GM21717 (cell line): Measurements from ENCODE around the gene PPM1F.
"Not testable (repeated sequence)": the region's sequence is repeated elsewhere in the genome, so short reads cannot be mapped to it uniquely, and the experiment has no call there.

Experiments
- ATAC-seq: cut with Tn5 transposase; IDR thresholded peaks from one replicate; pipeline ENCODE4 v1.9.1; 2021; ENCODE audit warnings: mild to moderate bottlenecking, moderate library complexity; ENCODE audit not compliant: unreplicated experiment

The PPM1F gene

DNA sequence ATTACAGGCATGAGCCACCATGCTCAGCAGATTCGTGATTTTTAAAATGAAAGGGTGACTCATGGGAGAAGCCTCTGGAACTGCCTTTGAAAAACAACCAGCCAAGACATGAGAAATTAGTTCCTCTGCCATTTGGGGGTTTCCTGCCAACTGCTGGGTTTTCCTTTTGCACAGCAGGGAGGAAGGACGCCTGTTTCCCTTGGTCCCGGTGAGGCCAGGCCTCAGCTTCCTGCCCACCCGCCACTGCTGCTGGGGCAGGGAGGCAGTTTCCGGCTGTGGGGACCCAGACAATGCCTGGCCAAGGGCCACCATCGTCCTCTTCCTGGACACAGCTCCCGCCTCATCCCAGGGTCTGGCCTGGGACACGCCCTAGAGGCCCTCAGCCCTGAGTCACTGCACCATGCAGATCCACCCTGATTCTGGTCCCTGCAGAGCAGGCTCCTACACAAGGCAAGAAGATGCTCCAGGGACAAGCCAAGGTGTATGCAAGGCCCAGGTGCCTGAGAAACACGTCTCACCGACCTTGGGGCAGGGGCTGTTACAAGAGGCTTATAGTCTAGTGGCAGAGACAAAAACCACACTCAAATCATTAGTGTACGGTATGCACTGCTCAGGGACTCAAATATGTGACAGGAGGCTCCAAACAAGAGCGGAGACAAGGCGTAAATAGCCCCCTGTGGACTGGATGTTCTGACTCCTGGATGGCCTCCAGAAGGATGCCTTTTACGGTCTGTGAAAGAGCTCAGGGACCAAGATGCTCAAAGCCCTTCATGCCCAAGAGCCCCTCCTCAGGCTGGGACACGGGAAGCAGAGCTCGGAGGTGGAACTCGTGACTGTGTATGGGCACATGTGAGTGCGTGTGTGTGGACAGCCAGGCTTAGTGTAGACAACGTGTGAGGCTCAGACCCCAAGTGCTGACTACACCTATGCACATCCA lies 10.0 kb downstream of the PPM1F start:
- ATAC-seq = no peak

DNA sequence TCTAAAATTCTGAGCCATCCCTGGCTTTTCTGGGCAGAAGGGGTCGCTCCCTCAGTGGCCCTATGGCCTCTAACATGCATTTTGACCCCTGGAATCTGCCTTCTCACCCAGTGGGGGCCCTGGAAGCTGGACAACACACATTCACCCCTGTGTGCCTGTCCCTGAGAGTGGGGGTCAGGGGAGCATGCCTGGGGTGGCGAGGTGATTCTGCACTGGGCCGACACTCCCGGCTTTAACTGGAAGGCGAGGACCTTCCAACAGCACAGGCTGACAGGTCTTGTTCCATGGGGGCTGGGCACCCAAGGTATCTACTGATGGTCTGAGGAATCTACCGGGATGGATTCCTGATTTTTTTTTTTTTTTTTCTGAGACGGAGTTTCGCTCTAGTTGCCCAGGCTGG lies 10.7 kb downstream of the PPM1F start:
- no peak for ATAC-seq

DNA sequence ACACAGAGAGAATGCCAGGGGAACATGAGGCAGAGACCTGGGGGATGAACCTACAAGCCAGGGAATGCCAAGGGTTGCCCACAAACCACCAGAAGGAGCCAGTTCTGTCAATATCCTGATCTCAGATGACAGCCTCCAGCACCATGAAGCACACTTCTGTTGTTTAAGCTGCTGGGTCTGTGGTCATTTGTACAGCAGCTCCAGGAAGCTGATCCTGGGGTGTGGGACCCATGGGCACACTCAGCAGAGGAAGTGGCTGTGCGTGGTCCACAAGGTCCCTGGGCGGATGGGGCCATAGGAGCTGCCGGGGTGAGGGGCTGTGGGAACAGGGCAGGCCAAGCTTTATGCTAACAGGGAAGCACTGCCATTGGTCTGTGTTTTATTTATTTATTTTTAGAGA lies 12.1 kb downstream of the PPM1F start:
- no peak for ATAC-seq

DNA sequence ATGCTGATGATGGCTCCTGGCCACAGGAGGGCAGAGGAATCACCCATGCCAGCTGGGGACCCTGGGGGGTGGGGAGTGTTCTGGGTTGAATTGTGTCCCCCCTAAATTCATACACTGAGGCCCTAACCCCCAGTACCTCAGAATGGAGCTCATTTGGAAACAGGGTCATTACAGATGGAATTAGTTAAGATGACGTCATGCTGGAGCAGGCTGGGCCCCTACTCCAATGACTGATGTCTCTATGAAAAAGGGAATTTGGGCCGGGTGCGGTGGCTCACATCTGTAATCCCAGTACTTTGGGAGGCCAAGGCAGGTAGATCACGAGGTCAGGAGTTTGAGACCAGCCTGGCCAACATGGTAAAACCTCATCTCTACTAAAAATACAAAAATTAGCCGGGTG lies 12.7 kb downstream of the PPM1F start:
- ATAC-seq = not testable (repeated sequence)

DNA sequence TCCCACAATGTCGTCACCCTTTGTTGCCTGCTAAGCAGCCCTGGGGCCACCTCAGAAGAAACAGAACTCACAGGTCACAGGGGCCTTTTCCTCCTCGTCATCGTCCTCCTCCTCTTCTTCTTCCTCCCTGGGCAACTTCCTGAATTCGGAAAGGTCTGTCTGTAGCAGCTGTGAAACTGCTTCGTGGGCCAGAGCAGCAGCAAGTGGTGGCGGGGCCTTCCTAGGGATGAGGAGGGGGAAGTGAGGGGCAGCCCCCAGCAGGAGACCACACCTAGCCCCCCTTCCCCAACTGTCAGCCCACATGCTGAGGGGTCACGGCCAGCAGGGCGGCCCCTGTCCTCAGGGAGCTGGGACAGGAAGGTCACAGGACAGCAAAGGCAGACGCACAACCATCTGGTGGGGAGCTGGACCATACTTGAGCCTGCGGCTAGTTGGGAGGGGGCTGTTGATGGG lies 13.2 kb downstream of the PPM1F start:
- no peak for ATAC-seq

DNA sequence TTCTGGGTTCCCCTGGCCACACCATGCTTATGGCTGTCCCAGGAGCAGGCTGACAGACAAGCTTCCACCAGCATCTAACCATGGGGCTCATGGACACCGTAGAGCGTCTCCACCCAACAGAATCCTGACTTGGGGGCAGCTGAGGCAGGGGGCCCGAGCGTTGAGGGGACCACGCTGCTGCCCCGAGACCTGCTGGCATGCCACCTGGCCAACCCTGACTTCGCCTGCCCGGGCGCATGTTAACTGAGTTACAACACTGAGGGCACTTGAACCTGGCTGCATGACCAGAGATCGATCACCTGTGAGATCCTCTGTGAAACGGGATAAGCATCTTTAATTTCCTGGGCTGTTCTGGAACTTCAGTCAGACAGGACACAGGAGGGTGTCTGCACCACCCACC lies 13.7 kb downstream of the PPM1F start:
- ATAC-seq = no peak

DNA sequence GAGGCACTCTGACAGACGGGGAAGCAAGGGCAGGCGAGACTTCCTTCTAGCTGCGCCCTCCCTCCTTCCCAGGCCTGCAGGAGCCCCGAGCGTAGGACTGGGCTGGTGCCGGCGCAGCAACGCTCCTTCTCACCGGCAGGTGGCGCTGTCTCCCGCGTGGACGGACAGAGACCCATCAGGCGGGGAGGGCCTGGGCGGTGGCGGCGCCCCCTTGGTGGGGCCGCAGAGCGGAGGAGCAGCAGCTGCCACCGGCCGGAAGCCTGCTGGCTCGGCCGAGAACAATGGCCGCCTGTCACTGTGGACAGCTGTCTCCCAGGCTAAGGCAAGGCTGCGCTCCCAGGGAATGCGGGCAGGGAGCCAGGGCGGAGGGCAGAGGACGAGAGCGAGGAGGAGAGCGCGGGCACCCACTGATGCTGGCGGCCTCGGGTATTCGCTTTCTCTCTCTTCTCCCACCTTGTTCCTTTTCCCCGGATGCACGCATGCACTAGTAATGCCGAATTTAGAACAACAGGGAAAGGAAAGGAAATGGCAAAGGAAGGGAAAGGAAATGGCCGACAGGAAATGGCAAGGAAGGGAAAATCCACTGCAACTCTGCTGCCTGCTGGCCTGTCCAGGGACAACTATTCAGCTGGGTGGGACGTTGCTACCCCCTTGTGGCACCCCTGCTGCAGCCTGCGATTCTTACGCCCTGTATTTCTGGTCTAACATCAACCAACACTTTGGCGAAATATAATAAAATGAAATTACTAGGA lies 14.4 kb downstream of the PPM1F start:
- ATAC-seq = peak; percentile 87

DNA sequence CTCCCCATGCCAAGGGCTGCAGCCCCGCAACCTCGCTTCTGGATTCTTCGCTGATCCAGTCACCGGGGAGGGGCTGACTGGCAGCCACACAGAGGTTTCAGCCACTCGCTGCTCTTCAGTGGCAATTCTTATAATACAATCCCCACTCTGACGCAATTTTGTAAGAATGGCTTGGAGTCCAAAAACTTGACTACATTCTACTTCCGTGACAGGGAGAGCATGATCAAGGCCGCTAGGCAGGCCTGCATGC lies 14.9 kb downstream of the PPM1F start:
- no peak for ATAC-seq

DNA sequence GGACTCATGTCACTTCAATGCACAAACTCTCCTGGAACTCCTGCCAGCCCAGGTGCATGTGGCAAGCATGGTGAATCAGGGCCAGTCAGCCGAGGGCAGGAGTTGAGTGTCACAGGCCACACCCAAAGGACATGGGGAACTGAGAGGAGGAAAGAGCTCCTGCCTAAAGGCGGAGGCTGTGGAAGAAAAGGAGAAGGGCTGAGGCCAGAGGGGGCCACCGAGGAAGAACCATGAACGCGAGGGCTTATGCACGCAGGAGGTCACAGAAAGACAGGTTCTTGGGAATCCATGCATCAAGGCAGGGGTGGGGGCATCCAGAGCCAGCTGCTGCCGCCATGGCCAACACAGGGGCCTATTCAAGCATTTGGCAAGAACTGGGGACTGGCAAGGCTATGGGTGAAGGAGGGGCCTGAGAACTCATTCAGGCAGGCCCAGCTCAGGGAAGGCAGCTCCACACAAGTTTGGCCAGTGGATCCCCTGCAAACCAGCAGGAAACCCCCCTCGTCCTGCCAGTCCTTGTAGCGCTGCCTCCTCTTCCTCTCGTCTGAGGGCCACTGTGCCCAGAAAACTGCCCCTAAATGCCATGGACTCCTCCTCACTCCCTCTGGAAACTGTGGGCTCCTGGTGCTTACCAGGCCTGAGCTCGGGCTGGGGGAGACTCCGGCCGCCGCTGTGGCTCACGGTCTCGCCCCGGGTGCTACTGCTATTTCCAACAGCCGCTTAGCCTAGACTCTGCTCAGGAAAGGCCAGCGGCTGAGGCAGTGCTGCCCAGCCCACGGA lies 15.4 kb downstream of the PPM1F start:
- ATAC-seq = no peak

DNA sequence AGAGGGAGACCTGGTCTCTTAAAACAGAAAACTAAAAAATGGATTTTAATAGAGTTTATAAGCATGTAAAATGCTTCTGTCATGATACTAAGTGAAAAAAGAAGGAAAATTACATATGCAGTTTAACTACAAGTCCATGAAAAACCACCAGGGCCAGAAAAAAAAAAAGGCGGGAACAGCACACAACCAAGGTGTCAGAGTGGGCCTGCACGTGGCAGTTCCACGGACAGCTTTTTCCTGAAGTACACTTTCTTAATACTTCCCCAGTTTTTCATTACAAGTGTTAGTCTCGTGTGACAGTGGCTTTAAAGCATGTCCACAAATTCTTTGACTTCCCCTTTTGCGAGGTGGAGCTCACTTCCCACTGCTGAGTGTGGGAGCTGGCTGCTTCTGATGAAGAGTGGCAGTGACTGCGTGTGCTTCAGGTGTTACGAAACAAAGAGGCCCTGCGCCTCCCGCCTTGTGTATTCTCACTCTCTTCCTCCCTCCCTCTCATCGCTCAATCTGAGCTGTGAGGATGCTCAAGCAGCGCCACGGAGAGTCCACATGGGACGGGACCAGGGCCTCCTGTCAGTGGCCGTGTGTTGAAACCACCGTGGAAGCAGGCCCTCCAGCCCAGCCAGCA lies 16.4 kb downstream of the PPM1F start:
- ATAC-seq = no peak

DNA sequence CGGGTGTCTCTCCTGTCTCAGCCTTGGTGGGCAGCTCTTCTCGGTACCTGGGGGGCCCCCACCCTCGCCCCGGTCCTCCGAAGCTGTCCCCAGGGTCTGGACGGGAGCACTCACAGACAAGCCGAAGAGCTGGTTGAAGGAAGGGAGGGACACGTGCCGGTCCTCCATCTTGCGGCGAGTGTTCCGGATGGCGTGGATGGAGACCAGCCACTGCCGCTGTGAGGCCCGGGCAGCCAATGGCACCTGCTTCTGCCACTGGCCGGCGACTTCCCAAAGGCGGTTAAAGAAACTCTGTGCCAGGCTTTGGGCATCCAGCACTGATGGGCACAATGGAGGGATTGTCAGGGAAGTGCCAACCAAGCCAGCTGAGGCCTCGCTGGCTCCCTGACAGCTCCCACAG lies 18.7 kb downstream of the PPM1F start:
- no peak for ATAC-seq

DNA sequence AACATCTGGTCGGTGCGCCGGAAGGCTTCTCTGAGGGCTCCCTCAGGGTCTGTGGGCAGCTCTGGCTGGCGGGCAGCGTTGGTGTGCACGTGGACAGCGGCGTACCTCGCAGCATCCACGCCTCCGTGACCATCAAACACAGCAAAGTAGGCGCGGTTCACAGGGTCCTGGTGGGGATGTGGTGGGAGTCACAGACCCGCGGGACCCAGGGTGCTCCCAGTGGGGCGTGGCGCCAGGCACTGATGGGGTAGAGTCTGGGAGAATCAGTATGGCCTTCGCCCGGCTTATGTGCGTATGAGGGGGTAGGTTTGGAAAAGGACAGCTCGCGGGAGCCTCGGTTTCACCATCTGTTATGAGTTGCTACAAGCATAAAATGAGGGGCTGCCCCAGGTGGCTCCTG lies 19.2 kb downstream of the PPM1F start:
- ATAC-seq = no peak

DNA sequence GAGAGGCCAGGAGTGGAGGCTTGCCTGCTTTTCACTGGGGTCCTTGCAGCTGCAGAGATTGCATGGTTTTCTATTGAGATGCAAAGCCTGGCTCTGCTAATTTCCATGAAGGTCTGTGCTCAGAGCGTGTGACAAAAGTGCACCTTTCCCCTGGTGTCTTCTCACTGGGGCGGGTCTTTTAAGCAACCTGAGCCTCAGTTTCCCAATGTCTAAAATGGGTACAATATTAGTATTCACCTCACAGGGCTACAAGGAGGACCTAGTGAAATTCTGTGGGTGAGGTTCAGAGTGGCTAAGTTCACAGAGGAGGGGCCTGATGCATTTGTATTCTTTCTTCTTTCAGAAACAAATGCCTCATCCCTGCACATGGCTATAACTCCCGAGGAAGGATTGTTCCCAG lies 20.3 kb downstream of the PPM1F start:
- ATAC-seq = no peak

DNA sequence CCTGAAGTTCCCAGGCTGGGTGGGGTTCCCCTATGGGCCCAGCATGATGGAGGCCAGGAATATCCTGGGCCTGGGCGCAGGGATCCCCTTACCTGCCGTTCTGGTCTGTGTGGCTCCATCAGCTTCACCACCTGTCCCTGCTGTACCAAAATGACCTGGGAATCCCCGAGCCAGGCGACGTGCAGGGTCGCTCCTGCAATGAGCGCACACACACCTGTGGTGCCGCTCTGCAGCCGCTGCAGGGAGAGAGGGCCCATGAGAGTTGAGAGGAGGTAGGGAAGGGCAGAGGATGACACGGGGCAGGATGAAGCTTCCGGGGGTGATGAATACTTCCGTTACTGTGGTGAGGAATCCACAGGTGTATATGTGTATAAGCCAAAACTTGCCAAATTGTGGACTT lies 21.6 kb downstream of the PPM1F start:
- no peak for ATAC-seq

DNA sequence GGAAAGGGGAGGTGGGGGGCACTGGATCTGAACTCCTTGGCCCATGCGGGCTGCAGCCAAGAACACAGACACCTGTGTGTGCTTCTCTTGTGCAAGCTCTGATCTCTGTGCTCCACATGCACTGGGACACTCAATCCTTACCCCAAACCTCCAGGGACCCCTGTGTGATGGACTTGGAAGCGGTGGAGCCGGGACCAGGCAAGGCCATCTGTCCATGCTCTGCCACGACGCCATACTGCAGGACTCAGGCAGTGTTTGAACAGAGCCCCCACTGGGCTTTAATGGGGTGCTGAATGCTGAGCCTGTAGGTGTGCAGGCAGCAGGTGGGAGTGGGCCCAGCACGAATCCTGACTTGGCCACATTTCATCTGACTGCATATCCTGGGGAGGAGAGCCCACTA lies 23.4 kb downstream of the PPM1F start:
- ATAC-seq = no peak

DNA sequence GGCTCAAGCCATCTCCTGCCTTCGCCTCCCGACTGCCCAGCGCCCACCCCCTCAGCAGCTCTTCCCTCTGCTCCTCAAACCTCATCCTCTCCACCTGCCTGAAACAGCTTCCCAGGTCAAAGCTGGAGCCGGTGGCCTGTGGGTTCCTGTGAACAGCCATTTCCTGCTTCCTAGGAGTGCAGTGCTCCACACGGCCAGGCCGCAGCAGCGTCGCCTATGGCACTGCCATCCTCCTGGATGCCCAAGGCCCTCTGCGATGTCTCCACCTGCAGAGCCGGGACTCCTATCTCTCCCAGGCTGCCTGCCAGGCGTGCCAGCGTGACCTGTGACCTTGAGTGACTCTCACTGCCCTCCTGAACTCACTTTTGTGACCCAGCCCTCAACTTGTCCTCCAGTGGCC lies 24.6 kb downstream of the PPM1F start:
- no peak for ATAC-seq

DNA sequence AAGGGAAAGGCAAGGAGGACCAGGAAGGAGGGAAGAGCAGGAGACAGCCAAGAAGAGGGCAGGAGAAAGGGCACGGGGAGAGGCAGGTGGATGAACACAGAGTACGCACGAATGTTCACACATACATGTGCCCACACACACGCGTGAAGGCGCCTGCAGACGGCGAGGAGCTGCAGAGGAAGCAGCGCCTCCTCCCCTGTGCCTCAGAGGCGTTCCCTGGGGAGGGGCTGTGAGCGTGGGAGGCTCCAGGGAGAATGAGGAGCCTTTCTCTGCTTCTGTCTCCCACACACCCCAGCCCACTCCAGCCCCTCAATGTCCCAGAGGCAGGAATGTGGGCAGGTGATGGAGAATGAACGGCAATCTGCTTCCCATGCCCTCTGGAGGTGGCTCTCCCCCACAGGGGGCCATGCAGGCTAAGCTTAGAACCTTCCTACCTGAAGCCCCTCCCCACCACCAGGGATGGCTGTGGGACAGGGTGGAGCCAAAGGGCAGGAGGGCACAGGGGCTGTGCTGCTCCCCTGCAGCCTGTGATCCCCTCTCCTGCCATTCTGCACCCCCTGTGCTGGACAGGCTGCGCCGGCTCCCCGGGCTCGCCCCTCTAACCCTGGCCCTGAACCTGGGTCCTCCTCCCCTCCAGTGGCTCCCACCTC lies 25.3 kb downstream of the PPM1F start:
- ATAC-seq = no peak

DNA sequence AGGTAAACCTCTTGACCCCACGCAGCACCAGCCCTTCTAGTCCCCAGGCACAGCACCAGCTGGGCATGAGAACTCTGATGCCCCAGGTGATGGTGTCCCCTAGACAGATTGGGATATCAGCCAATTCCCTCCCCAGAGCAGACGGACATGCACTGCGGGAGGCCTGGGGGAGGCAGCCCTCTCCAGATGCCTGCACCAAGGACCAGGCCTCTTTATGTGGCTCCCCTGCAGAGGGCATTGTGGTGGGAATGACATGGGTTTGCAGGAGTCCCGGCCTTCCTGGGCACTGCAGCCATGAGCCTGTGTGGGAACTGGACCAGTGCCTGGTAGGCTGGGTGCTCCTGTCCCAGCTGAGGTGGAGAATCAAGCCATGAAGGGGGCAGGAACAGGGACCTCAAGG lies 25.9 kb downstream of the PPM1F start:
- ATAC-seq = no peak

DNA sequence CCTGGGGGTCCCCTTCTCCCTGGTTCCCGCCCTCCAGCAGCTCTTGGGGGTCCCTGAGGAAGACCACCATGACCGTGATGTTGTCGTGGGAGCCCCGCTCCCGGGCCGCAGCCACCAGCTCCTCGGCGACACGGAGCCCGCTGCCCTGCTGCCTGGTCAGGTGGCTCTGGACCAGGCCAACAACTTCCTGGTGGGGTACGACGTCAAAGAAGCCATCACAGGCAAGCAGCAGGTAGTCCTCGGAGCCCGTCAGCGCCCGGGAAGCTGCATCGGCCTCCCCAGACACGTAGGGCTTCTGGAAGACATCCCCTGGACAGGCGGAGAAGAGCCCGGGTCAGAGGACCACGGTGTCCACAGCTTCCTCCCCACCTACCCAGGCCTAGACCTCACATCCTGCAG lies 29.5 kb downstream of the PPM1F start:
- no peak for ATAC-seq

DNA sequence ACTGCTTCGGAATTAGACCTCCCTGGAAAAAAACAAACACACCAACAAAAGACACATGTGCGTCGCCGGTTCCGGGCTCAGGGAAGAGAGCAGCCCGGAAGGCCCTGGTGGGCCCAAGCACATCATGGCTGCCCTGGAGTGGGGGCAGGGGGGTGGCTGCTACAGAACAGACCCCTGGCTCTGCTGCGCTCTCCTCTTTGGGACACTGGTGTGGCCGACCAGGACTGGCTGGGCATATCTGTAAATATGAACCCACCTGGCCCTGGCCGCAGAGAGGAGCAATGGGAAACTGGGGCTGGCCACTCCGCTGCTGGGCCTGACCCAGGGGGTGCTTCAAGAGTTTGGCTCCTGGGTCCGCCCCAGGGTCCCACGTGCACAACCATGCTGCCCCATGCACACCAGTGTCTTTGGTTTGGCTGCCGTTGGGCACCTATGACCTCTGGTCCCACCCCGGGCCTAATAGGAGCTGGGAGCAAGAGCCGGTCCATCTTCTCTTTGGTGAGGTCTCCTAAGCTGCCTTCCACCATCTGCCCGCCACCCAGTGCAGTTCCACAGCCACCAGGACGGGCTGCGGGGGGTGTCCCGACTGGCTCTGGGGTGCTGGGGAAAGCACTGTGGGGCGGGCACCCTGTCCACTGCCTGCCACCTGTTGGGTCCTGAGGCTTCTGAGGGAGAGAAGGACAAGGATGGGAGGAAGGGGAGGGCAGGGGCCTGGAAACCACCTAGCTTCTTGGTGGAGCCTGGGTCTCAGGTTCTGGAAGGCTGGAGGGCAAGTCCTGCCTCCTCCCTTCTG lies 30.1 kb downstream of the PPM1F start:
- no peak for ATAC-seq
